Tongue (tissue), 2 donors: ENCODE data around the gene UBA1. TPM values are rescaled to one million over a fixed set of nuclear protein-coding genes. Genes with fewer than 3 reads are reported as not detected.

Experiments used
- DNase-seq: peaks from one replicate; pipeline ENCODE4 v3.0.0-alpha.2; 2015
- total RNA-seq: library from RNA; depleted of rRNA; stranded (reverse); fragments of >200 nt; gene quantifications from one replicate; pipeline ENCODE4 v1.2.3, GENCODE V29; 2014

Gene UBA1
- total RNA-seq, 1 donor from 2014 or later, result 127 TPM

DNA sequence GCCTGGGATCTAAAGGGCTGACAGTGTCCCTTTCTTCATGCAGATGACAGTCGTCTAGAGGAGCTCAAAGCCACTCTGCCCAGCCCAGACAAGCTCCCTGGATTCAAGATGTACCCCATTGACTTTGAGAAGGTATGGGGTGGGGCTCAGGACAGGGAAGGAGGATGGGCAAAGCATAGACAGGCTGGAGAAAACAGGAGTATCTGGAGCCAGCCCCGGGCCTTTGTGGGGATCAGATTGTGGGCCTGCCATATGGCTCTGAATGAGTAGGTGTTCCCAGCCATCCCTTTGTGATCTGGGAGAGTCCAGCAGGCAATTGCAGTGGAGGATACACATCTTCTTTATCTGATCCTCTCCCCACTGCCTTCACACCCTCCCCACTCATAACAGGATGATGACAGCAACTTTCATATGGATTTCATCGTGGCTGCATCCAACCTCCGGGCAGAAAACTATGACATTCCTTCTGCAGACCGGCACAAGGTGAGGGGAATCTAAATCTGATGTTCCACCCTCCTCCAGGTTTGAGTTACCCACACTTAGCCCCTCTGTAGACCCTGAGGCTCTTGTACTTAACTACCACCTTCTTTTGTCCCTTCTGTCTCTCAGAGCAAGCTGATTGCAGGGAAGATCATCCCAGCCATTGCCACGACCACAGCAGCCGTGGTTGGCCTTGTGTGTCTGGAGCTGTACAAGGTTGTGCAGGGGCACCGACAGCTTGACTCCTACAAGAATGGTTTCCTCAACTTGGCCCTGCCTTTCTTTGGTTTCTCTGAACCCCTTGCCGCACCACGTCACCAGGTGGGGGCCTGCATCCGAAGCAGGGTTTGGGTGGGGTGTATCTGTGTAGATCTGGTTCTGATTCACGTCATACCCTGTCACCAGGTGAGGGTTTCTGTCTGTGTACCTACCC, 19.0 kb downstream of the UBA1 start:
- DNase-seq, result no peak

DNA sequence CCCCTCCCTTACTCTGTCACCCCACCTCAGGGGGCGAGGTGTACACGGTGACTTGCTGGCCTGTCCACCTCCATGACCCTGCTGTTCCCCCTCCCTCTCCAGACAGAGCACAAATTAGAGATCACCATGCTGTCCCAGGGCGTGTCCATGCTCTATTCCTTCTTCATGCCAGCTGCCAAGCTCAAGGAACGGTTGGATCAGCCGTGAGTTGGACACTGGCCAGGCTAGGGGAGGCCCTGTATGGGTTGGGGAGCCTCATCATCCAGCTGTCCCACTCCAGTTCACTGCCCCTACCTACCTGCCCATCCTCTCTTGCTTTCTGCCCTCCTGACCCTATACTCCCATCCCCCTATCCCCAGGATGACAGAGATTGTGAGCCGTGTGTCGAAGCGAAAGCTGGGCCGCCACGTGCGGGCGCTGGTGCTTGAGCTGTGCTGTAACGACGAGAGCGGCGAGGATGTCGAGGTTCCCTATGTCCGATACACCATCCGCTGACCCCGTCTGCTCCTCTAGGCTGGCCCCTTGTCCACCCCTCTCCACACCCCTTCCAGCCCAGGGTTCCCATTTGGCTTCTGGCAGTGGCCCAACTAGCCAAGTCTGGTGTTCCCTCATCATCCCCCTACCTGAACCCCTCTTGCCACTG, 20.9 kb downstream of the UBA1 start:
- no peak for DNase-seq

DNA sequence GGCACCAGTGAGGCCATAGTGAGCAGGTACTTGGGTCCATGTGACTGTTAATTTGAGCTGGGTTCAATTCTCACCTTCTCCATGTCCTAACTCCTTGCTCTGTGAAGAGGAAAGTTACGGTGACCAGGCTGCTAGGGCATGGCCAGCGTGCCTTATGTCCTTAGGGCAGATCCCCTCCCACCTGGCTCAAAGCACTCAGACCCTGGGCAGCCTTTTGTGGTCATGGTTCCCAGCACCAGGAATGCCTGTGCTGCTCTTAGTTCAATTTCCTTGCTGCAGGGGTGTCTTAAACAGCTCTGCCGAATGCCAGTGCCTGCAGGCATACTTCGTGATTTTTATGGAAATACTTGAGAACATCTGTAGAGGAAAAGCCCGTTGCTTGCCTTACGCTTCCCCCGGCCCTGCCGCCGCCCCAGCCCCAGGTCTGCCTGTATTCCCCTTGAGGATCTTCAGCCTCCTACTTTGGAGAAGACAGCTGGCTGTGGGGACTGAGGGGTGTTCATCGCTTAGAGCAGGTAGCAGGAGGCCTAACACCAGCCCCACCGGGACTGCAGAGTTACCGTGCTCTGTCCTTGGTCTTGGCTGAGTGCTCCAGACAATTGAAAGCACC, 21.8 kb downstream of the UBA1 start:
- DNase-seq, result no peak

DNA sequence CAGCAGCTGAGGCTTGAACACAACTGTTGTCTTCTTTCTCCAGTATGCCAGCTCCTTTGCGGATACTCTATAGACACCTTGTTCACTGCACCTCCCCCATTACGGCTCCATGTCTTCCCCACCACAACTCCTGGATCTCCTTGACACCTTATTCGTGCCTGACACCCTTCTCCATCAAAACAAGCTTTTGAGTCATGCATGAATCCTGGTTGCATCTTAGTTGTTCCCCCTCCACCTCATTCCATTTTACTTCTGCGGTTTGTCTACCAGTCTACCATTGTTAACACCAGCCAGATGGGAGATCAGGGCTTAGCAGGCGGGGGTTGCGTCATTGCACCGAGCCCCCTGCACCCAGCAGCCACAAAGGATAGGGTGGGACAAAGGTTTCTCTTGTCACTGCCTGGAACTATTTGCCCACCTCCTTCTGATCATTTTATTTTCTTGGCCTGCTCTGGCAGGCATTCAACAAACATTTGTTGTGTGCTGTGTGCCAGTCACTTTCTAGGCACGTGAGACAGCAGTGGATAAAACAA, 22.8 kb downstream of the UBA1 start:
- DNase-seq, result no peak

DNA sequence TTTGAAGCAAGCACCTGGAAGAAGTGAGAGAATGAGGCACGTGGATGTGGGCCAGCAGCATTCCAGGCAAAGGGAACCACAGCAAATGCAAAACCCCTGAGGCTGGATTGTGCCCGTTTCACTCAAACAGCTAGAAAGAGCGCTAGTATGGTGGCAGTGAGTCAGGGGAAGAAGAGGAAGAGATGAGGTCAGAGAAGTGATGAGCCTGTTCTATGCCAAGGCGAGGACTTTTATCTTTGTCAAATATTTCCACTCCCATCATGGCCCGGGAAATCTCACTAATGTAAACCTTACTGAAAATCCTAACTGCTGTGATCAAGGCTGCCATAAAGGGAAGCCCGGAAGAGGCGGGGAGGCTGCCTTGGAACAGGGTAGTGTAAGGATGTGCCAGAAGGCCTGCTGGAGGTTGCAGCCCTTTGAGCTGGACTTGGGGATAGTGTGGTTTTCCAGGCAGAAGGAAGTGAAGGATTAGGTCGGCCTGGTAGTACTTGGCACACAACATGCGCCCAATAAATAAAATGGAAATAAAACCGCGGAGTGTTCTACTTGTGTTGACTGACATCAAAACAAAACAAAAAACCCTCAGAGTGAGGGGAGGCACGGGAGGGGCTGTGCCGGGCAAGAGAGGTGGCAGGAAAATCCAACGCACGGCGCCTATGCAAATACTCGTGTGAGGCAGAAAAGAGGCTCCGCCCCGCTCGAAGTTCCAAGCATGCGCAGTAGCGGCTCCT, 23.7 kb downstream of the UBA1 start:
- no peak for DNase-seq

DNA sequence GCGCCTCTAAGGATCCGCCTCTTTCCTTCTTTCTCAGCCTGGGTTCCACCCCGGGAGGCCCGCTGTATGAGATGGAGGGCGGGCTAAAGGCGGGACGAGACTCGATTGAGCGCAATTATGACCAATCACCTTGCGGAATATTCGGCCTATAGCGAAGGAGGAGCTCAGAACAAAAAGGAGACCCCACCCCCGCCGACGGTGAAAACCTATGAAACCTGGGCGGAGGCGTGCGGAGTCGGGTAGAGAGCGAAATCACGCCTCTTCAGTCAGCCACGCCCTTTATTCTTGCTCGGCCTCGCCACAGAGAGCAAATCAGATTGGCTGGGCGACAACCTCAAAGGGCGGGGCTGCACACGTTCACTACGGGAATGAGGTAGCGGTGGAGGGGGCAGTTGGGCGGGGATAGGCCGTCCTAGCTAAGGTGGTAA, 24.2 kb downstream of the UBA1 start:
- DNase-seq, result peak; percentile 99

DNA sequence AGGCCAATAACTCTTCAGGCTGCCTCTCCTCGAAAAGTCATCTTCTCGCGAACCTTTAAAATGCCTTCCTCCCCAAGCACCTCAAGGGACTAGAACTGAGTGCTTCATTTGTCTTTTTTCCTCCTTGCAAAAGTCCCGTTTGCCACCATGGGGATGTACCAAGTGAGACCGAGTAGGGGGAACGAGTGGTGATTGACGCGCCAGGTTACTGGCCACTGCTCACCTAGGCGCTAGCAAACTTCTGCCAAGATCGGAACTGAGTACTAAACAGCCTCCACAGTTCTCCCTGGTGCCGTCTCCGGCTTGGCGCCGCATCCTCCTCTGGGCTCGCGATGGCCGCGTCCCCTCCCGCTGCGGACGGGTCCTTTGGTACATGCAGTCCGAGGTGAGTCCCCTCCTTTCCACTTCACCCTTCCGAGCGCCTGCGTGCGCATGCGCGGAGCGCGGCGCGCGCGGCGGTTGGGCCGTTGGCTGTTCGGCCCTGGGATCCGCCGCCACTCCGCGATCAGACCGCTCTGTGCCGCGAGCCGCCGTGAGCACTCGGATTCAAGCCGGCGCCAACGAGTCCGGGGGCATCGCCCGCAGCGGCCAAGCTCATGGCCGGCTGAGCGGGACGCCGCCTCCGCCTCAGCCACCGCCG, 24.8 kb downstream of the UBA1 start, which contains the start of gene CDK16:
Gene CDK16, plus strand, starts transcription at position 402 of the 640 bp plus-strand sequence. CDS start 4,877 bp downstream, outside the sequence.
- peak; percentile 88 for DNase-seq

DNA sequence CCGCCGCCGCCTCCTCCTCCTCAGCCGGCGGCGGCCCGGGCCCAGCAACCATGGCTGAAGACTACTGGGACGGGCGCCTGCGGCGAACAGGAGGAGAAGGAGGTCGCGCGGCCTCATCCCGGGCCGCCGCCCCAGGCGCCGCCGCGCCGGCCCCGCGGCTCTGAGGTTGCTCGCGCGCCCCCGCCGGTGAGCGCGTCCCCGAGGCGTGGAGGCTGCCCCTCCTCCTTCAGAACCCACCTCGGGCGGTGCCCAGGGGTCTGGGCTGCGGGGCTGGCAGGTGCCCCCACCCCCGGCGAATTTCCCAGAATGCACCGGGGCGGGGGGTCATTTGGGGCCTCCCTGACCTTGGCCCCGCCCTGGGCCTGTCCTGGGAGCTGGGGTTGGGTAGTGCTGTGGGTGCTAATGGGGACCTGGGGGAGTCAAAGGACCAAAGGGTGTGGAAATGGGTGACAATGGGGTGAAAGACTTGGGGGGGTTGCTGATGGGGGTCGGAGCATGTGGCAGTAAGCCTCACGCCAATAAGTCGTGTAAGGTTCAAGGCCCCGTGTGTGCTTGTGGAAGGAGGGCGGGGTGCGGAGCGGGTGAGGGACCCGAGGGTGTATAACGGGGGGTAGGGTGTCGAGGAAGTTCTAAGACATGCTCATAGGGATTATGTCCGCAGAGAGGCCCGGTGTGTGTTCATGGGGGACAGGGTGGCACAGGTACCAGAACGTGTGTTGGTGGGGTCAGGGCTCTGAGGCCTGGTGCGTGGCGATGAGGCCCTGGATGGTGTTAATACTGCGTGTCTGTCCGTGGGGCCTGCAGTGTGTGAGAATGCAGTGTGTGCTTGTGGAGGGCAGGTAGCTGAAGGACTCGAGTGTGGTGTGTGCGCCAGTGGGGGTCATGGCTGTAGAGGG, 25.5 kb downstream of the UBA1 start:
- peak; percentile 49 for DNase-seq

DNA sequence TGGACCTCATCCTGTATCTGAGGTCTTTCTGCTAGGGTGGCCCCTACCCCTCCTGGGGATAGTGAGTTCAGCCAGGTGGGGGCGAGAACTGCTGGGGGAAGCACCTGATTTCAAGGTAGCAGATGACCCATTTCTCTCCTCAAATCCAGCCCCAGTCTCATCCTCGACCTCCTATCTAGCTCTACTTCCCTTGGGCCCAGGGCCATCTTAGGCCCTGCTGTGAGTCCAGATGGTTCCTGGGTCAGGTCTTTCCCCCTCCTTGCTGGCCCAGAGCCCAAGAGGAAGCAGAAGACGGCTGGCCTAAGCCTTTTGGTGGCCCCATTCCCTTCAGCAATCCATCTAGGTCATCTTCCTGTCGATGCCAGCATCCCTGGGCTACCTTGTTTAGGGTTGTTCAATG, 28.1 kb downstream of the UBA1 start:
- no peak for DNase-seq

DNA sequence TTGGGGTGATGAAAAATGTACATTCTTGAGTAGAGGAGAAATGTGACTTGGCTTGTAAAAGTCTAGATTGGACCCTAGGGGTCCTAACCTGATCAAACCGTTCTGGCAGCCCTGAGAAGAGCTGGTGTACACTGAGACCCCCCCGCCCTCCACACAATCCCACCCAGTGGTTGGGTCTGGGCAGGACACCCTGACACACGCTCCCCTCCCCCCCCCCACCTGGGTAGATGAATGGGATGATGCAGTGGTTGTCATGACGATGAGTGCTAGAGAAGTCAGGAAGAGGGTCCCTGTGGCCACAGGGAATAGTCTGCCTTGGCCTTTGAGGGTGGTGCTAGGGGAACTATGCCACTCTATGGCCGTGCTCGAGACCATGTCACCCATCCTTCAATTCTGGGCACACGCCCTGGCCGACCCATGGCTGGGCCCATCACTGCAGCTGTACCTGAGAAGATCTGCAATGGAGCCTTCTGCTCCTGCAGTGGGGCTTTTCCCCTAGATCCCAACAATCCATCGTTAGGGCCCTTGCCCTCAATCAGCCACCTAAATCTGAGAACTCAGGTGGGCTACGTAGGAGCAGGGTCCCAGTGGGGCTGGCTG, 29.2 kb downstream of the UBA1 start:
- no peak for DNase-seq

DNA sequence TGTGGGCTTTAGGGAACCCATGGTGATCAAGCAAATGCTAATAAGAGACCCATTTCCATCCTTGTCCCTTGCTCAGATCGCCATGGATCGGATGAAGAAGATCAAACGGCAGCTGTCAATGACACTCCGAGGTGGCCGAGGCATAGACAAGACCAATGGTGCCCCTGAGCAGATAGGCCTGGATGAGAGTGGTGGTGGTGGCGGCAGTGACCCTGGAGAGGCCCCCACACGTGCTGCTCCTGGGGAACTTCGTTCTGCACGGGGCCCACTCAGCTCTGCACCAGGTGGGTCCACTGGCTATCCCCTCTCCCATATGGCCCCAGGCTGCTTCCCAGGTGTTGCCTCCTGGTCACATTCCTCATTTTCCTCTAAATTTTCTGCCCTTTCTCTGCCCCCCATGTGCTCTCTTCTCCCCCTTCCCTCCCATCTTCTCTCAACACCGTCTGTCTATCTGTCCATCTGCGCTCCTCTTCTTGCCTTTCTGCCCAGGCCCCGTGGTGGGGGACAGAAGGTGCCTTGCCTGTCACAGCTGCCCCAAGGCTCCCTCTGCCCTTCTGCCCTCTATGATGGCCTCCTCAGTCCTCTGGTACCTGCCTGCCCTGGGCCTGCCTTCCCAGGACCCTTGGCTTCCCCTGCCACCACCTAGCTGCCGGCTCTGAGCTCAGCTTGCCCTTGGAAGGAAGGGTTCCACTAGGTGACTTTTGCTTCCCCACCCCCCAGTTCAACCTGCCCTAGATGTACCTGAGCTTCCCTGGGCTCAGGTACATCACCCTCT, 30.0 kb downstream of the UBA1 start:
- DNase-seq, result no peak

DNA sequence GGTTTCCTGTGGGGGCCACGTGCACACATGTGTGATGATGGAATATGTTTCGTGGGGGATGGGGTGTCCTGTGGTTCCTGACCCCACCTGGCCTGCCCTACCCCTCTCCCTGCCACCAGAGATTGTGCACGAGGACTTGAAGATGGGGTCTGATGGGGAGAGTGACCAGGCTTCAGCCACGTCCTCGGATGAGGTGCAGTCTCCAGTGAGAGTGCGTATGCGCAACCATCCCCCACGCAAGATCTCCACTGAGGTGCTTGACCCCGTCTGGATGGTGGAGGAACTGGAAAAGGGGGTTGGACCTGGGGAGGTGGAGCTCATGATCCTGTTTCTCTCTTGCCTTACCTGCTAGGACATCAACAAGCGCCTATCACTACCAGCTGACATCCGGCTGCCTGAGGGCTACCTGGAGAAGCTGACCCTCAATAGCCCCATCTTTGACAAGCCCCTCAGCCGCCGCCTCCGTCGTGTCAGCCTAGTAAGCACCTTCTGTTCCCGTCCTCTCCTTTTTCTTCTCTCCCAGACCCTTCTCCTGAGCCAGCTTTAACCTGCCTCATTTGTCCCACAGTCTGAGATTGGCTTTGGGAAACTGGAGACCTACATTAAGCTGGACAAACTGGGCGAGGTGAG, 30.8 kb downstream of the UBA1 start:
- DNase-seq, result no peak

DNA sequence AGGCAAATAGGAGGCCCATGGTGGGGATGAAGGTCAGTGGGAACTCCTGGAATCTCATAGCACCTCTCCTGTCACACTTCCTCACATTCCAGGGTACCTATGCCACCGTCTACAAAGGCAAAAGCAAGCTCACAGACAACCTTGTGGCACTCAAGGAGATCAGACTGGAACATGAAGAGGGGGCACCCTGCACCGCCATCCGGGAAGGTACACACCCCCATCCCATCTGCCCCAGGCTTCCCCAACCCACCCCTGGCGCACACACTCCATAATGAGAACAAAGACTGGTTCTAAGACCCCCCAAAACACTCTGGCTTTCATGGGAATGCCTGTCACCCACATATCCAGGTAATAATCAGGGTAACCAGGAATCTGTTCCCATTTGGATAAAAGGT, 31.3 kb downstream of the UBA1 start:
- DNase-seq, result no peak

DNA sequence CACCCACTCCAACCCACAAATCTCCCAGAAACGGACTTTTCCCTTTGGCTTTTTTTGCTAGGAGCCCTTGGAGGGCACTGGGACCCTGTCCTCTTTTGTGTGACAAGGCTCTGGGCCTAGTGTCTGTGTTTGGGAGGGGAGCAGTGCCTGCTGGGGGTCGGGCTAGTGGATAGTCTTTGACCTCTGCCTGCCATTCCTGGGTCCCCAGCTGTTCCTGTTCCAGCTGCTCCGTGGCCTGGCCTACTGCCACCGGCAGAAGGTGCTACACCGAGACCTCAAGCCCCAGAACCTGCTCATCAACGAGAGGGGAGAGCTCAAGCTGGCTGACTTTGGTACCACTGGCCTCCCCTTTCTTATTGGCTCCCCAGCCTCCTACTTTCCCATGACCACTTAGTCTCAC, 32.4 kb downstream of the UBA1 start:
- DNase-seq, result no peak

DNA sequence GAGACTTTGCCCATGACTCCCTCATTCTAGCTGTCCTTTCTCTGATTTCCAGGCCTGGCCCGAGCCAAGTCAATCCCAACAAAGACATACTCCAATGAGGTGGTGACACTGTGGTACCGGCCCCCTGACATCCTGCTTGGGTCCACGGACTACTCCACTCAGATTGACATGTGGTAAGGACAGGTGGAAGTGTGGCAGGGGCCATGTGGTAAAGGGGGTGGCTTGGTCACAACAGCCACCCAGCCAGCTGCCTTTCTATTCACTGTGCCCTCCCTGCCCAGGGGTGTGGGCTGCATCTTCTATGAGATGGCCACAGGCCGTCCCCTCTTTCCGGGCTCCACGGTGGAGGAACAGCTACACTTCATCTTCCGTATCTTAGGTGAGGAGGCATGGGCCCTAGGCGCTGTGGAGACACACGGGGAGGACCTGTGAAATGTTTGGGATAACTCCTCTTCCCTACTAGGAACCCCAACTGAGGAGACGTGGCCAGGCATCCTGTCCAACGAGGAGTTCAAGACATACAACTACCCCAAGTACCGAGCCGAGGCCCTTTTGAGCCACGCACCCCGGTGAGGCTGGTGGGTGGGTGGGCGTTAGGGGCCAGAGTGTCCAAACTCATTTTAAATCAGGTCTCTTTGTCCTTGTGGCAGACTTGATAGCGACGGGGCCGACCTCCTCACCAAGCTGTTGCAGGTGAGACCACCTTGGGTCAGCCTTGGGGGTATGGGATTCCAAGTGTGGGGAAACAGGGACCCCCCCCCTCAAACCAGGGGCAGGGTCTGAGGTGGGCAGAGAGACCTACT, 33.1 kb downstream of the UBA1 start:
- DNase-seq, result no peak

DNA sequence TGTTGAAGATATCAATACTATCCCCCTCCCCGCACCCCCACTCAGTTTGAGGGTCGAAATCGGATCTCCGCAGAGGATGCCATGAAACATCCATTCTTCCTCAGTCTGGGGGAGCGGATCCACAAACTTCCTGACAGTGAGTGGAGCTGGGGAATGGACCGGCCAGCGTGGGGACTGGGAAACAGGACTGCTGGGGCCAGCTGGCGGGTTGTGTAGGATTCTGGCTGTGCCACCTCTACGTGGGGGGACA, 33.6 kb downstream of the UBA1 start:
- no peak for DNase-seq

DNA sequence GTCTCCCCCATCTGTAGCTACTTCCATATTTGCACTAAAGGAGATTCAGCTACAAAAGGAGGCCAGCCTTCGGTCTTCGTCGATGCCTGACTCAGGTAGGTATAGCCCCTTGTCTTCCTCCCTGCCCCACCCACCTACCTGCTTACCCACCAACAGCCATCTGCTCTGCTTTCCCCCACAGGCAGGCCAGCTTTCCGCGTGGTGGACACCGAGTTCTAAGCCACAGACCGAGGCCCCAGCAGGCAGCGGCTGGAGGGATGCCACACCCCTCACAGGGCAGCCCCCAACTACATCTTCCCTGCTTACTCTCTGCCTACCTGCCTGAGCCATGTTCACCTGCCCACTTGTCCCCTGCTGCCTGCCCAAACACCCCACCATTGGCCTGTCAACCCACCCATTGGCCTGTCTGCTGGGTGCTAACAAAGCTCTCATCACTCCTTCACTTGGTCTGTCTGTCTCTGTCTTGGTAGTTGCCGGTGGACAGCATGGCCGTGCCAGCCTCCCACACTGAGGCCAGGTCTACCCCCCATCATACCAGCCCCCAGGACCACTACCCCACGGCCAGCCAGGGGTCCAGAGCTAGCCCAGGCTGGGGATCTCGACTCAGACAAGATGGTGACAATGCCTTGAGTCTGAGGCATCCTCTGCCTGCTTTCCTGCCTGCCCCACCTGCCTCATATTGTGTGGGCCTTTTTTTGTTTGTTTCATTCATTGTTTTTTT, 35.1 kb downstream of the UBA1 start:
- no peak for DNase-seq

DNA sequence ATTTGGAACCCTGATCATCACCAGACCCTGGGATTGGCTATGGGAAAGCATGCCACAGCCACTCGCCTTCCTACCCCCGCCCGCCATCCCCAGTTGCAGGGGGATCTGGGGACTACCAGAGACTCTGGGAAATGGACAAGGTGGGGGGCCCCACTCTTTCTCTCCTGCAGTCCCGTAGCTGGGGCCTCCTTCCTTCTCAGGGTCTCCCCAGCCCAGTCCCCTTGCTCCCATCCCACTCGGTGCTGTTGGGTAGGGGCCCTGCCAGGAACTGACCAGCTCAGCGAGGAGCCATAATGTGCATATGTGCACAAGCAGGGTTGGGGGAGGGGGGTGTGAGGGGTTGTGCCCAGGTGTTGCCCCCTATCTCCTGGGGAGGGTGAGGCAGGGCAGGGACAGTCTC, 35.8 kb downstream of the UBA1 start:
- DNase-seq, result no peak
